Measurements from ENCODE around the gene MAU2.
"Not testable (repeated sequence)": the region's sequence is repeated elsewhere in the genome, so short reads cannot be mapped to it uniquely, and the experiment has no call there.

MAU2 gene

DNA sequence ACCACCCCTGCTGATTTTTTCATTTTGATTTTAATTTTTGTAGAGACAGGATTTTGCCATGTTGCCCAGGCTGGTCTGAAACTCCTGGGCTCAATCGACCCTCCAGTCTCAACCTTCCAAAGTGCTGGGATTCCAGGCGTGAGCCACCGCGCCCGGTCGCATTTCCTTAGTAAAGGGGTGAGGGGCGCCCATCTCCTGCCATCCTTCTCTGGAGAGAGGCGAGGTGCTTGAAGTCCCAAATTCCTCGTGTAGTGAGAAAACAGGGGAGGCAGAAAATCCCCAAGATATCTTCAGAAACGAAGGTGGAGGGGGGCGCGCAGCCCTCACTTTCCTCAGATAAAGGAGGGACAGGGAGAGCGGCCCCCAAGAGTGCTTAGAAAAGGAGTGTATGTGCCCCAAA, 63.9 kb downstream of the MAU2 start:
- TF ChIP-seq, protein P1, sequence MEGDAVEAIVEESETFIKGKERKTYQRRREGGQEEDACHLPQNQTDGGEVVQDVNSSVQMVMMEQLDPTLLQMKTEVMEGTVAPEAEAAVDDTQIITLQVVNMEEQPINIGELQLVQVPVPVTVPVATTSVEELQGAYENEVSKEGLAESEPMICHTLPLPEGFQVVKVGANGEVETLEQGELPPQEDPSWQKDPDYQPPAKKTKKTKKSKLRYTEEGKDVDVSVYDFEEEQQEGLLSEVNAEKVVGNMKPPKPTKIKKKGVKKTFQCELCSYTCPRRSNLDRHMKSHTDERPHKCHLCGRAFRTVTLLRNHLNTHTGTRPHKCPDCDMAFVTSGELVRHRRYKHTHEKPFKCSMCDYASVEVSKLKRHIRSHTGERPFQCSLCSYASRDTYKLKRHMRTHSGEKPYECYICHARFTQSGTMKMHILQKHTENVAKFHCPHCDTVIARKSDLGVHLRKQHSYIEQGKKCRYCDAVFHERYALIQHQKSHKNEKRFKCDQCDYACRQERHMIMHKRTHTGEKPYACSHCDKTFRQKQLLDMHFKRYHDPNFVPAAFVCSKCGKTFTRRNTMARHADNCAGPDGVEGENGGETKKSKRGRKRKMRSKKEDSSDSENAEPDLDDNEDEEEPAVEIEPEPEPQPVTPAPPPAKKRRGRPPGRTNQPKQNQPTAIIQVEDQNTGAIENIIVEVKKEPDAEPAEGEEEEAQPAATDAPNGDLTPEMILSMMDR (conservative IDR thresholded peaks at IDR 0.05; ENCODE audit: low read depth), result no peak
- no peak for DNase-seq (ENCODE audit: low spot score)
- ChIA-PET CTCF (interaction anchor here (0.6 to 1.0 kb wide), 2 partner anchors 11 to 19 kb away, joined by 3 to 4 read pairs; no protein-coding TSS in a partner anchor), POLR2A (ENCODE audit: low non-redundant PET) (no interaction called here)
- peak overlapping the region; percentile 93 for H3K27ac ChIP-seq

DNA sequence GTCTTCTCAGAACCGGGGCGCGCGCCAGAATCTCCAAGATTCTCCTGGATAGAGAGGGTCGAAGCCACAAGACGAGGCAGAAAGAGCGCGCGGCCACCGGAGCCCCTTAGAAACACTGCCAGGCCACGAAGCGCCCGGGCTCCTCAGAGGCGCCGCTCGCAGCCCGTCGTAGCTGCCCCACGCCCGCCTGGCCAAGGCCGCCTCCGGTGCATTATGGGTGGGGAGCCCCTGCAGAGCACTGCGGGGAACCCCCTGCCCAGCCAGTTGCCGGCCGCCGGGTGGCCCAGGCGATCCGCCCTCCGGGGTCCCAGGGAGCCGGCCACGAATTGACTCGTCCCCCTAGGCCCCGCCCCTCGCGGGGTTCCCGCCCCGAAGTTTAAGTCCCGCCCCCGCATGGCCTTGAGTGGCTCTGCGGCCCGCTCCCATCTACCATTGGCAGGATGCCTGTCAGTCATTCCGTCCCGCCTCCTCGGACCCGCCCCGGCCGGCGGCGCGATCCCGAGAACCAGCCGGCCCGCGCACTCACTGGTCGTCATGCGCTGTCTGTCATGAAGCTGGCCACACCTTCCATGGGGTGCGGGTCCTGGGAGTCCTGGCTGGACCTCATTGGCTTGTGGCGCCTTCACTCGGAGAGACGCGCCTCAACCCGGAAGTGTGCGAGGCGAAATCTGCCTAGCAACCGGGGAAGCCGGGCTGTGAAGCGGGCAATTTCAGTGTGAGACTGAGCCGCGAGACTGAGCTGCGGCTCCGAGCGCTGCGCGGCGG, 64.7 kb downstream of the MAU2 start:
- peak; percentile 96 for DNase-seq (ENCODE audit: low spot score)
- TF ChIP-seq, protein P1 (conservative IDR thresholded peaks at IDR 0.05; ENCODE audit: low read depth), result no peak
- ChIA-PET CTCF (interaction anchor here (1.0 kb wide), 1 partner anchor 12 kb away, joined by 3 read pairs; no protein-coding TSS in a partner anchor), POLR2A (ENCODE audit: low non-redundant PET) (no interaction called here)
- H3K27ac ChIP-seq, result peak overlapping the region; percentile 93

DNA sequence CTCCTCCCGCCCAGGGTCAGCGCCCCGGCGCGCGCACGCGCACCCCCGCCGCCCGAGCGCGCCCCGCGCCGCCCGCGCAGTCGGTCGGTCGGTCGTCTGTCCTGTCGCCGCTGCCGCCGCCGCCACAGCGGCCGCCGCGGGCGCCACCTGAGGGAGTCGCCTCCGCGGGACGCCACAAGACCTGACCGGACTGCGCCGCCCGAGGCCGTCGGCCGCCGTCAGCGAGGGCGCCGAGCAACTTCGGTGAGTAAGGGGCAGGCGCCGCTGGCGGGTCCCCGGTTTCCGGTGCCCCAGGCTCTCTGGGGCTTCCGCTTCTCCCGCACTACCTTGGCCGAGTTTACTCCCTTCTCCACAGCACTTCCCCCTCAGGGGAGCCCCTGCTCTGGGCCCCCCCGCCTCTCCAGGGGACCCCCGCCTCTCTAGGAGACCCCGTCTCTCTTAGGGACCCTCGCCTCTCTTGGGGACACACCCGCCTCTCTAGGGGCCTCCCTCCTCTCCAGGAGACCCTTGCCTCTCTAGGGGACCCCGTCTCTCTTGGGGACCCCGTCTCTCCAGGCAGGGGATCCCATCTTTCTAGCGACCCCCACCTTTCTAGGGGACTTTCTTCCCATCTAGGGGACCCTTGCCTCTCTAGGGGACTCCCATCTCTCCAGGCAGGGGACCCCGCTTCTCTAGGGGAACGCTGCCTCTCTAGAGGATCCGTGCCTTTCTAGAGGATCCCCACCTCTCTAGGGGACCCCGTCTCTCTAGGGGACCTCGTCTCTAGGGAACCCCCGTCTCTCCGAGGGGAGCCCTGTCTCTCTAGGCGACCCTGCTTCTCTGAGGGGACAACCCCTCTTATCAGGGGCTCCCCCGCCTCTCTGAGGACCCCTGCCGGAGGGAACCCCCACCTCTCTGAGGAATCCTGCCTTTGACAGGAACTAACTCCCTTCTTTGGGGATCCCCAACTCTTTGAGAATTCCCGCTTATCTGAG, 65.6 kb downstream of the MAU2 start:
- no peak for DNase-seq (ENCODE audit: low spot score)
- ChIA-PET POLR2A (ENCODE audit: low non-redundant PET) (no interaction called here), CTCF (no interaction called here)
- TF ChIP-seq, protein P1 (conservative IDR thresholded peaks at IDR 0.05; ENCODE audit: low read depth), result no peak; the same call in 1 of the 2 replicates
- H3K27ac ChIP-seq, result peak overlapping the region; percentile 93

DNA sequence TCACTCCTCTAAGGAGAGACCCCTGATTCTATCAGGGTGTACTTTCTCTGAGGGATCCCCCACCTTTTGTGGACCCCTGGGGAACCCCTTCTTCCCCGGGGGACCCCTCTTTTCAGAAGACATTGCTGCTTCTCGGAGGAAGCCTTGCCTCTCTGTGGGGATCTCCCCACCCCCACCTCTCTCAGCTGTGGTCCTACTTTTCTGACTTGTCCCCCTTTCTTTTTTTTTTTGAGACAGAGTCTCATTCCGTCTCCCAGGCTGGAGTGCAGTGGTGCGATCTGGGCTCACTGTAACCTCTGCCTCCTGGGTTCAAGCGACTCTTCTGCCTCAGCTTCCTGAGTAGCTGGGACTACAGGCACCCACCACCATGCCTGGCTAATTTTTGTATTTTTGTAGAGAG, 66.5 kb downstream of the MAU2 start:
- CTCF ChIA-PET, result interaction anchor here (0.7 kb wide), 1 partner anchor 103 kb away, joined by 3 read pairs; no protein-coding TSS in a partner anchor

DNA sequence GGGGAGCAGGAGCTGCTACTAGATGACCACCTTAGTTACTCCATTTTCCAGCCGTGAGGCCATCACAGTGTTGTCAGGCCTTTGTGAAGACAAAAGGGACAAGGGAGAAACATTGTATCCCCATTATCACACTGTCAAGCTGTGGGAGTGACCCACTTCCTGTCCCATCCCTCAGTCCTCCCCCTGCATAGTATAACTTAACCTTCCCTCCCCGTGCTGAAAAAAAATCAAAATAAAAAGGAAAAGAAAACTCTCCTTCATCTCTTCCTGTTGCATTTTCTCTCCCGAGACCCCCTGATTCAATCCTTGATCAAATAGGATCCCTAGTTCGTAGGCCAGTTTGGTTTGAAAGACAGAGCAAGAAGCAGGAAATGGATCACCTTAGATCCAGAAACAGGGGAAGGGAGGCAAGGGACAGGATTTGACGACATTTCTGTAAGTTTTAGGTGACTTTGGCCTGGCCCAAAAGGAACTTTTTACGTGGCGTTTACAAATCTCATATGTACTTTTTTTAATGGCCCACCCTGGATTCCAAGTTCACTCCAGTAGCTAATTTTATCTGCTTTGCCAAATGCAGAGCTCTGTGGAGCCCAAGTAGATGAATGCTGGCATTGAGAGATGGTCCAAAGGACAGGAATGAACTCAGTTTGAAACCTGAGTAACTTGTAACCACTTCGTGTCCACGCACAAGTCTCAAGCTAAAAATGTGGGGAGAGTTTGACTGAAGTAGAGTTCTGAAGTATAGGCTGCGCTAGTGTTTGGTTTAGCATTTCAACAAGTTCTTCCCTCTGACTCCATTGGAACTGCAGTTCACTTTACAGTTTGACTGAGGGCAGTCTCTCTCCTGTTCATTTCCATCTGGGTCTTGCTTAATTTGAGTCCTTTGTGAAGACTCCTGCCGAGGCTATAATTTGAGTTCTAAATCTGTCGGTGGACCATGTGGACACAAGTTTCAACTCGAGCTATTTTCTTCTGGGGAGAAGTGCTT, 68.2 kb downstream of the MAU2 start:
- peak overlapping the region; percentile 93 for H3K27ac ChIP-seq
- CTCF ChIA-PET, result interaction anchor here (0.6 to 1.0 kb wide), 4 partner anchors 25 to 492 kb away, joined by 3 to 5 read pairs (median 4); no protein-coding TSS in a partner anchor
- POLR2A ChIA-PET (ENCODE audit: low non-redundant PET), result no interaction called here
- no peak for DNase-seq (ENCODE audit: low spot score)
- TF ChIP-seq, protein P1 (conservative IDR thresholded peaks at IDR 0.05; ENCODE audit: low read depth), result no peak

More for the DNA sequence above, 66.5 kb downstream of the MAU2 start:
- DNase-seq (ENCODE audit: low spot score), result no peak
- TF ChIP-seq, protein P1 (conservative IDR thresholded peaks at IDR 0.05; ENCODE audit: low read depth), result no peak
- POLR2A ChIA-PET (ENCODE audit: low non-redundant PET), result no interaction called here
- peak overlapping the region; percentile 93 for H3K27ac ChIP-seq

DNA sequence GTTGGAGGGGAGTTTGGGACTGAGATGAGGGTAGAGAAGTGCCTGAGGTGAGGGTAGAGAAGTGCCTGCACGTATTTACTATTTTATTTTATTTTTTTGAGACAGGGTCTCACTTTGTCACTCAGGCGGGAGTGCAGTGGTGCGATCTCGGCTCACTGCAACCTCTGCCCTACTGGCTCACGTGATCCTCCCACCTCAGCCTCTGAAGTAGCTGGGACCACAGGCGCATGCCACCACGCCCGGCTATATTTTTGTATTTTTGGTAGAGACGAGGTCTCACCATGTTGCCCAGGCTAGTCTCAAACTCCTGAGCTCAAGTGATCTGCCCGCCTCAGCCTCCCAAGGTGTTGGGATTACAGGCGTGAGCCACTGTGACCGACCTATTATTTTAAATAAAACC, 69.1 kb downstream of the MAU2 start:
- DNase-seq (ENCODE audit: low spot score); POLR2A ChIA-PET (ENCODE audit: low non-redundant PET): not testable (repeated sequence)
- peak overlapping the region; percentile 76 for H3K27ac ChIP-seq
- CTCF ChIA-PET, result interaction anchor here (0.7 to 0.8 kb wide), 2 partner anchors 26 to 493 kb away, joined by 4 to 5 read pairs; no protein-coding TSS in a partner anchor

DNA sequence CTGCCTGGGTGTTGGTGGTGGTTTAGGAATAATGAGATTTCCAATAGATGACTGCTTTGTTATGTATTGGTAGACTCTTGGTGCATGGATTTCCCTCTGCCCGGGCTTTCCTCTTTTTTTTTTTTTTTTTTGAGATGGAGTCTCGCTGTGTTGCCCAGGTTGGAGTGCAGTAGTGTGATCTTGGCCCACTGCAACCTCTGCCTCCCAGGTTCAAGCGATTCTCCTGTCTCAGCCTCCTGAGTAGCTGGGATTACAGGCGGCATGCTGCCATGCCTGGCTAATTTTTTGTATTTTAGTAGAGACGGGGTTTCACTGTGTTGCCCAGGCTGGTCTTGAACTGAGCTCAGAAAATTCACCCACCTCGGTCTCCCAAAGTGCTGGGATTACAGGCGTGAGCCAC, 73.7 kb downstream of the MAU2 start:
- not testable (repeated sequence) for DNase-seq (ENCODE audit: low spot score)
- CTCF ChIA-PET, result interaction anchor here (0.7 kb wide), 1 partner anchor 92 kb away, joined by 3 read pairs; no protein-coding TSS in a partner anchor
- peak overlapping the region; percentile 72 for H3K27ac ChIP-seq
- POLR2A ChIA-PET (ENCODE audit: low non-redundant PET), result interaction anchor here (0.7 kb wide), 1 partner anchor 247 kb away, joined by 3 read pairs; no protein-coding TSS in a partner anchor

All from RWPE1 (cell line).